ENCODE results near the gene MED31.
"Not testable (repeated sequence)": the region's sequence is repeated elsewhere in the genome, so short reads cannot be mapped to it uniquely, and the experiment has no call there.

Gene MED31

GRCh38 chr17:6677158-6677831 is 25.9 kb upstream of the MED31 start:
- DNase-seq (ENCODE audit: low spot score) = peak; percentile 46

- DNase-seq (ENCODE audit: low spot score) = peak; percentile 42
Measured at GRCh38 chr17:6676802-6677157, 25.4 kb upstream of the MED31 start.

DNA sequence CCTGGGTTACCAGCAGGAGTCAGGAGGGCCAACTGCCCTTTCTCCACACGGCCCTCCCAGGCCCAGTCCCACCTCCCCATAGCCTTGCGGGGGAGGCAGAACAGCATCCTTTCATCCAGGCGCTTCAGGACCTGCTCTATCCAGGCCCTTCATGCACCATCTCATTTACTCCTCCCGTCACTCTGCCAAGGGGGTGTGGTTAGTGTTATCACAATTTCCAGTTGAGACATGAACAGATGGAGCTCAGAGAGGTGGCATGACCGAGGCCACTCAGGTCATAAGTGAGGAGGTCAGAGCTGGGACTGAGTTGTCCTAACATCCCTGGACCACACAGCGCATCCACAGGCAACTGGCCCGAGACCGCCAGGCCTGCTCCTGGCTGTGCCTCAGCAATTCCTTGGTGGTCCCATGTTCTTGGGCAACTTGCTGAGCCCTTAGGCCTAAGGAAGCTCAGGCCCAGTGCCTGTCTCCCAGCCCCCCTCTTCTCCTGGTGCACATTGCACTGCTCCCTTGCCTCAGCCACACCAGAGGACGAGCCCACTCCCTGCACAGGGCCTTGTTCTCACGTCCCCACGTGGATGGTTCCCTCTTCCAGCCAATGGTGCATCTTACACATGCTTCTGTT is 23.9 kb upstream of the MED31 start:
- DNase-seq (ENCODE audit: low spot score) = no peak

GRCh38 chr17:6674586-6674985 is 23.2 kb upstream of the MED31 start:
- no peak for DNase-seq (ENCODE audit: low spot score)

GRCh38 chr17:6671431-6671830 is 20.0 kb upstream of the MED31 start:
- no peak for DNase-seq (ENCODE audit: low spot score)

GRCh38 chr17:6670999-6671398 is 19.6 kb upstream of the MED31 start:
- DNase-seq (ENCODE audit: low spot score) = no peak

DNA sequence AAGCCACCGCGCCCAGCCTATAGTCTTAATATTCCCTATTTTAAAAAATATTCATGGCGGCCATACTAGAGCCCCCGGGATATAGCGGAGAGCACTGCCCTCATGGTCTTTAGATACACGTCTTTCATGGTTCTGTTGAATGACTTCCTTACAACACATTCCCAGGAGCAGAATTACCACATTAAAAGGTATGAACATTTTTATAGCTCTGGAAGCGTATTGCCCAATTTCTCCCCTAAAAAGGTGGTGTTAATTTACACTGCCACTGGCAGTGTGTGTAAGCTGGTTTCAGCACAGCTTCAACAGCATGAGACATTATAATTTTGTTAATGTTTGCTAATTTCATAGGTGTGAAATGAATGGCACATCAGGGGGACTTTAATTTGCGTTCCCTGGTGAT is 19.2 kb upstream of the MED31 start:
- DNase-seq (ENCODE audit: low spot score) = no peak

DNA sequence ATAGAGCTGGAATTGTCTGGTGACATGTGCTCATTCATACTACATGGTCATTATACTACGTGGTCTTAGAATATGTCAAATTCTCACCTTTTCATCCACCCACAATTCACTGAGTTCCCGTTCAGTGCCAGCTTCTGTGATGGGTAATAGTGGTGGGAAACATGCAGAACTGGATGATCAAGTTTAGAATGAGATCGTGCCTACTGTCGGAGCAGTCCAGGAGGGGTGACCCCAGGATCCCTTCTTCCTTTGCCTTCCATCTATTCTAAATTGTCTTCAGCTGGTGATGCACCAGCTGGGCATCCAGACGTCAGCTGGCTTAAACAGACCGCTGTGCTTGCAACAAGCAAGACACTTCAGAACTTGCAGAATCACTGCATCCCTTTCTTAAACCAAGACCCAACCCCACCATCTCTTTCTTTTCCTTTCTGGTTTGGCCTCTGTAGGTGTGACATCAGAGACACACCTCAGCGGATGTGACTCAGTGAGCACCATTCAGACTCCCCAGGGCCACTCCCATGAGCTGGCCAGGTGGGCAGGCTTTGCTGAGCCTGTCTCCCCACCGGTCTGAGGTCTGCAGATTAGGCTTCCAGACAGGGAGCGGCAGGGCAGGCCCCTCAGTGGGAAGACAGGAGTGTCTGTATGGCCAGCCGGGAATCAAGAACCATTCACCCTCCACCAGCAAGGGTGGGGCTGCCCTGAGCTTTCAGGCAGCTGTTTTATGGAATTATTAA is 18.2 kb upstream of the MED31 start:
- DNase-seq (ENCODE audit: low spot score) = no peak

- DNase-seq (ENCODE audit: low spot score) = no peak
Measured at GRCh38 chr17:6668727-6669425, 17.5 kb upstream of the MED31 start.

DNA sequence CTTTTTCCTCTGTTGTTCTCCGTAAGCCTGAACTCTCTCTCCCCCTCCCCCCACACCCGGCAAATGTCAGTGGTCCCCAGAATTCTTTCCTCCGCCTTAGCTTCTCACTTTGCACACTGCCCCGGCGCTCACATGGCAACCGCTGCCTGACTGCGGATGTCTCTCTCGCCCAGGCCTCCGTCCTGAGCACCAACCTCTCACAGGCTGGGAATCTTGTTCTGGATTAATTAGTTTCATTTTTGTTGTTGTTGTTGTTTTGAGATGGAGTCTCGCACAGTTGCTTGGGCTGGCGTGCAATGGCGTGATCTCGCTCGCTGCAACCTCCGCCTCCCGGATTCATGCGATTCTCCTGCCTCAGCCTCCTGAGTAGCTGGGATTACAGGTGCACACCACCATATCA is 16.8 kb upstream of the MED31 start:
- no peak for DNase-seq (ENCODE audit: low spot score)

DNA sequence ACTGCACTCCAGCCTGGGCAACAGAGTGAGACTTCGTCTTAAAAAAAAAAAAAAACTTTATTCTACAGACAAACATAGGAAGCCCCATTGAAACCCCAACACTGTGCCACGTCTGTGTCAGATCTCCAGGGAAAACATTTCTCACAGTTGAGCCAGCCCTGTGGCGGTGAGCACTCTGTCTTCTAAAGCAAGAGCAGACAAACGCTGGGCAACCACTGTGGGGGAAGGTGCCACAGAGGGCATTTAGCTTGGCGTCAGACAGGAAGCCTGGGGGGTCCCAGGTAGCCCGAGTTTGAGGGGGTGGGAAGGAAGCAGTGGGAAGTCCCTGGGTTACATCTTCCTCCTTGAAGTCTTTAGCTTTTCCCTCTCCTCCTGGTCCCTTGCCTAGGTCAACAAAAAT is 16.1 kb upstream of the MED31 start:
- DNase-seq (ENCODE audit: low spot score) = no peak

- DNase-seq (ENCODE audit: low spot score) = no peak
Measured at GRCh38 chr17:6666557-6666956, 15.2 kb upstream of the MED31 start.

GRCh38 chr17:6666077-6666521 is 14.7 kb upstream of the MED31 start:
- DNase-seq (ENCODE audit: low spot score) = peak; percentile 88

DNA sequence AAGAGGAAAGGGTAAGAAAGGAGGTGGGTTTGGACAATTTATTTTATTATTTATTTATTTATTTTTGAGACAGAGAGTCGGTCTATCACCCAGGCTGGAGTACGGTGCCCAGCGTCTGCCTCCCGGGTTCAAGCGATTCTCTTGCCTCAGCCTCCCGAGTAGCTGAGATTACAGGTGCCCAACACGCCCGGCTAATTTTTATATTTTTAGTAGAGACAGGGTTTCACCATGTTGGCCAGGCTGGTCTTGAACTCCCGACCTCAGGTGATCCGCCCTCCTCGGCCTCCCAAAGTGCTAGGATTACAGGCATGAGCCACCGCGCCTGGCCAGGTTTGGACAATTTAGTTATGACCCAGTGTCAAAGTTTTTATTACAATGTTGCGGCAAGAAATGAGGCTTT is 11.8 kb upstream of the MED31 start:
- not testable (repeated sequence) for DNase-seq (ENCODE audit: low spot score)

DNA sequence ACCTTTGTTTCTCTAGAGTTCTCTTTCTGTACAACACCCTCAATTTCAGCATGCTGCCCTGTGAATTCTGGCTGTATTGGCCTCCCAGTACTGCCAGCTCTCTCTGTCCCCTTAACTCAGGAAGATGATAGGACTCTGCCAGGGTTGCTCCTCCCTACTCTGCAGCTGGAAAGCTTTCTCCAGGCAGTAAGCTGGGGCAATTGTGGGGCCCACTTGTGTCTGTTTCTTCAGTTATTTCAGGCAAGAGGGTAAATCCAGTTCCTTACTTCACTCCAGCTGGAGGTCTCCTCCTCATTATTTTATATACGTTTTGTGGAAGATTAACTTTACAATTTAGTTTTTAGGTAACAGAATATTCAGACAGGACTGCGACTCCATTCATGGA is 10.1 kb upstream of the MED31 start:
- no peak for DNase-seq (ENCODE audit: low spot score)

- DNase-seq (ENCODE audit: low spot score) = no peak
Measured at GRCh38 chr17:6660805-6661463, 9.5 kb upstream of the MED31 start.

DNA sequence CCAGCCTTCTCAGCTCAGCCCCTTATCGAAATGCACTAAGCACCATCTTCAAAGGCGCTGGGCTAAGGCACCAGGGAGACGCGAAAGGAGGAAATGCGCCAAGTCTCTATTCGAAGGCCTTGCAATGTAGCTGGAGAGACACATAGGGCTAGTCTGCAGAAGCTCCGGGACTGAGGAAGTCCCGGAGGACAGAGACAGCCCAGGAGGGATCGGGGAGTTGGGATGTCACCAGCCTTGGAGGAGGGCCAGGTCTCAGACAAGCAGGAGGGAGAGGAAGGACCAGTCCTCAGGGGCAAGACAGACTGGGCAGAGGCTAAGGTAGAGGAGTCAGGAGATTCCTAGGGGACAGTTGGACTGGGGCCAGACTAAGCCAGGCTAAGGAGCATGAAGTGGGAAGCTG is 8.7 kb upstream of the MED31 start:
- no peak for DNase-seq (ENCODE audit: low spot score)

DNA sequence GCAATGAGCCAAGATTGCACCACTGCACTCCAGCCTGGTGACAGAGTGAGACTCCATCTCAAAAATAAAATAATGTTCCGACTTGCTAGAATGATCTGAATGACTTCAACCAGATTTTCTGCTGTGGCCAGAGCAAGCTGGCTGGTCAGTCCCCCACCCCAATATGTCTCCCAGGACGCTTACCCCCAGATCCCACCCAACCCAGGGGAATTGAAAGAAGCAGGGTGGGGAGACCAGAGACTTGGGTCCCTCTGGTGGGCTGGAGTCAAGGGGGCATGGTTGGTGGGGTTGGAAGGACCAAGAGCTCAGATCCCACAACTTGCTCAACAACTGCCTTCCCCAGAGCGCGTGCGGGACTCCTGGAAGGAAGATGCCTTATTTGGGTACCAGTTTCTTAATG is 7.0 kb upstream of the MED31 start:
- DNase-seq (ENCODE audit: low spot score) = peak; percentile 12

- DNase-seq (ENCODE audit: low spot score) = no peak
Measured at GRCh38 chr17:6657633-6658287, 6.4 kb upstream of the MED31 start.

- not testable (repeated sequence) for DNase-seq (ENCODE audit: low spot score)
Measured at GRCh38 chr17:6656797-6657632, 5.6 kb upstream of the MED31 start.

All from ecto neural progenitor cell (in vitro differentiated cells).